K562 (cell line): ENCODE data around the gene SYNPR. TPM values are rescaled to one million over a fixed set of nuclear protein-coding genes. Genes with fewer than 3 reads are reported as not detected.

Source experiments
- ATAC-seq: fragments of 200-7000 bp; cut with Tn5 transposase; 3 replicates; pipeline ENCODE4 v1.9.1; 2020; ENCODE audit warnings: moderate library complexity
- BruUV-seq: library from RNA; stranded (reverse); fragments of 400-500 nt; replicated peaks from 2 replicates; lab custom pipeline; 2021; lab: Mats Ljungman, UMichigan
- CTCF ChIA-PET: fragments of 300-600 bp; formaldehyde crosslinking; extraction: SDS; loops from one replicate; lab custom pipeline; 2021; ENCODE audit warnings: low intra/inter-chr PET ratio; lab: Yijun Ruan, JAX
- POLR2A ChIA-PET: fragments of 300-600, 350-650 bp; sonication (Branson Sonifier 250); formaldehyde crosslinking; extraction: SDS; loops from one replicate; lab custom pipeline; 2021; ENCODE audit warnings: antibody characterized with exemption, inconsistent platforms; lab: Yijun Ruan, JAX
- DNase-seq, 4 experiments: peaks; one replicate each; pipeline versions ENCODE4 v3.0.0 to v3.0.0-alpha.2; 2011 to 2018; ENCODE audit warnings: low spot score in 3 of 4, mixed read lengths in 3 of 4; ENCODE audit errors: extremely low read depth in 1 of 4
- FAIRE-seq: peaks from 2 replicates; lab custom pipeline; 2011; peaks lifted over from hg19 to GRCh38; lab: Jason Lieb, UNC
- H2AFZ ChIP-seq: 2 replicates; pipeline ENCODE4 v1.6.0; 2011; ENCODE audit warnings: low read depth, low read length, control low read depth, inconsistent platforms
- H3K27ac ChIP-seq: fragments of 200-600 bp; 3 replicates; pipeline ENCODE4 v1.8.0; 2011; ENCODE audit warnings: low read depth, mild to moderate bottlenecking, control low read depth, inconsistent platforms, low read length, moderate library complexity, mixed read lengths; ENCODE audit errors: extremely low read depth
- H3K27me3 ChIP-seq, 2 experiments: fragments of 300-600 bp in 1 of 2; 2 replicates in 1 of 2; 3 replicates in 1 of 2; pipeline versions ENCODE4 v1.6.0 to v1.8.0; 2011; ENCODE audit warnings: inconsistent platforms in 2 of 2, low read length in 2 of 2, mild to moderate bottlenecking in 1 of 2, mixed read lengths in 1 of 2, moderate library complexity in 1 of 2; ENCODE audit not compliant: control insufficient read depth in 2 of 2, insufficient read depth in 2 of 2
- H3K36me3 ChIP-seq: fragments of 300-600 bp; 3 replicates; pipeline ENCODE4 v1.8.0; 2011; ENCODE audit warnings: mild to moderate bottlenecking, low read length, inconsistent platforms; ENCODE audit not compliant: control insufficient read depth, insufficient read depth
- H3K4me1 ChIP-seq, 2 experiments: fragments of 200-600 bp in 1 of 2; replicated peaks in 1 of 2; 2 replicates in 1 of 2; 3 replicates in 1 of 2; pipeline versions ENCODE4 v1.5.1 to v1.8.0; 2011; ENCODE audit warnings: inconsistent platforms in 2 of 2, low read length in 2 of 2, mild to moderate bottlenecking in 1 of 2, mixed read lengths in 1 of 2, moderate library complexity in 1 of 2; ENCODE audit not compliant: control insufficient read depth in 2 of 2, insufficient read depth in 2 of 2
- H3K4me2 ChIP-seq: 2 replicates; pipeline ENCODE4 v1.6.1; 2011; ENCODE audit warnings: low read length, control low read depth, inconsistent platforms, mixed read lengths; ENCODE audit not compliant: insufficient read depth
- H3K4me3 ChIP-seq: fragments of 200-600 bp; sonication (generic), shearing (Covaris generic); 2 replicates; pipeline ENCODE4 v1.5.1; 2016; ENCODE audit warnings: control low read depth, inconsistent platforms
- H3K79me2 ChIP-seq: fragments of 200-600 bp; 3 replicates; pipeline ENCODE4 v1.8.0; 2011; ENCODE audit warnings: low read length, inconsistent platforms; ENCODE audit not compliant: control insufficient read depth, insufficient read depth
- H3K9ac ChIP-seq, 2 experiments: 2 replicates each; pipeline versions ENCODE4 v1.6.0 to v1.6.1; 2011; ENCODE audit warnings: low read depth in 2 of 2, low read length in 2 of 2, control low read depth in 1 of 2, inconsistent platforms in 1 of 2, mild to moderate bottlenecking in 1 of 2, mixed read lengths in 1 of 2; ENCODE audit not compliant: insufficient read depth in 1 of 2
- H3K9me1 ChIP-seq: one replicate; pipeline ENCODE4 v1.6.0; 2011; ENCODE audit warnings: inconsistent platforms, mild to moderate bottlenecking, low read length, moderate library complexity; ENCODE audit not compliant: control insufficient read depth, insufficient read depth
- H3K9me3 ChIP-seq: replicated peaks from 2 replicates; pipeline ENCODE4 v1.5.1; 2011; ENCODE audit warnings: low read depth, low read length, inconsistent platforms; ENCODE audit not compliant: control insufficient read depth, insufficient read depth
- H4K20me1 ChIP-seq: replicated peaks from 2 replicates; pipeline ENCODE4 v1.6.1; 2011; ENCODE audit warnings: low read length, inconsistent platforms, mixed read lengths; ENCODE audit not compliant: control insufficient read depth, insufficient read depth
- NELFE ChIP-seq: IDR thresholded peaks from 2 replicates; pipeline ENCODE4 v1.6.1; 2011; ENCODE audit warnings: mild to moderate bottlenecking; ENCODE audit not compliant: insufficient read depth, insufficient read length
- PRPF4 ChIP-seq: fragments of 200-400 bp; formaldehyde crosslinking; IDR thresholded peaks from one replicate; pipeline ENCODE4 v1.6.1; 2017; ENCODE audit warnings: low read length, low read depth, mild to moderate bottlenecking; ENCODE audit not compliant: insufficient read depth, poor library complexity, severe bottlenecking
- ZZZ3 ChIP-seq: fragments of 450-650 bp; IDR thresholded peaks from 2 replicates; pipeline ENCODE4 v1.6.1; 2016; ENCODE audit warnings: antibody characterized with exemption, mild to moderate bottlenecking, moderate library complexity
- WGBS: fragments of 100-300 bp; shearing (Covaris generic); methylation state at CpG from one replicate; pipeline ENCODE4 v1.1.6; 2016; ENCODE audit warnings: low coverage, mixed read lengths; ENCODE audit not compliant: insufficient coverage; ENCODE audit errors: missing lambda C conversion rate; 5-methylcytosine and 5-hydroxymethylcytosine counted together
- in situ Hi-C: fragments of 300-500 bp; cut with MboI; formaldehyde crosslinking; loops from 4 replicates; pipeline ENCODE4 v1.15.0; 2018; ENCODE audit warnings: inconsistent platforms, mixed read lengths
- intact Hi-C: fragments of 100-400 bp; cut with micrococcal nuclease; formaldehyde crosslinking; loops from 2 replicates; pipeline ENCODE4 v1.14.2; 2022
- polyA plus RNA-seq, 8 experiments: library from polyadenylated mRNA; depleted of rRNA in 4 of 8; stranded (reverse) in 5 of 8; unstranded in 3 of 8; fragments of >200 nt; fragmentation: Nextera tagmentation in 2 of 8; fragmentation: Illumina TruSeq in 1 of 8; extraction: Ambion mirVana in 2 of 8; extraction: Trizol in 1 of 8; gene quantifications; 2 replicates each; pipeline versions ENCODE4 v1.2.1 to v1.2.3, GENCODE V29; 2011 to 2014; ENCODE audit warnings: inconsistent platforms in 1 of 8, missing spikeins in 1 of 8
- total RNA-seq, 7 experiments: library from RNA; depleted of rRNA in 6 of 7; stranded (reverse); fragments of >200 nt in 6 of 7; fragmentation: Illumina TruSeq in 2 of 7; extraction: Trizol in 2 of 7; gene quantifications; 2 replicates each; pipeline versions ENCODE4 v1.2.1 to v1.2.3, GENCODE V29; 2011 to 2021; ENCODE audit warnings: low replicate concordance in 1 of 7
- TF ChIP-seq, protein P1 (sequence below): fragments of 450-650 bp; IDR thresholded peaks from 2 replicates; pipeline ENCODE4 v1.6.1; 2016; ENCODE audit warnings: antibody characterized with exemption
- TF ChIP-seq, protein P2 (sequence below), 3 experiments: fragments of 200-800 bp in 1 of 3; fragments of 250-450 bp in 1 of 3; fragments of 450-650 bp in 1 of 3; sonication (Bioruptor Pico) in 1 of 3; sonication (Bioruptor generic) in 1 of 3; formaldehyde crosslinking in 1 of 3; IDR thresholded peaks; 2 replicates each; pipeline versions ENCODE4 v1.6.1 to v1.8.0; 2016 to 2022; ENCODE audit warnings: mild to moderate bottlenecking in 2 of 3, missing genetic modification characterization in 2 of 3, missing compliant biosample characterization in 1 of 3, moderate library complexity in 1 of 3

Gene SYNPR
- total and polyA plus RNA-seq, 9 of the 15 experiments (the other 6 are each of a cell fraction or from before 2014, with no cell fraction given), result not detected

DNA sequence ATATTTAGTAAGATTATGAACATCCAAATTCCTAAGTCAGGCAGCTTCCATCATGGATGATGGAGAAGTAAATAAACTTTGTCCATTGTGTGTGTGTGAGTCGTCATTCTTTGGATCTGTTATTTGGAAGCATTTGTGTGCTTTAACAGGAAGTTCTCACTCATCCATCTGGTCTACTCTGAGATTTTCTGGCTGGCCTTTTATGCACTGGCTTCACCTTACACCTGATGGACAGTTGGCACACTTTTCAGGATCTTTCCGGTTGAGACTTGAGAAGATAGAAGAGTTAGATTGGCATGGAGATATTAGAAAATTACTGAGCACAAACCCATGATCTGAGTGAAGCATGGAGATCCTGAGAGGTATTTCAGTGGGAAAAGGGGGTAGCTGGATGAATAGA is 12.6 kb downstream of the SYNPR start (continued):
- TF ChIP-seq, protein P1, sequence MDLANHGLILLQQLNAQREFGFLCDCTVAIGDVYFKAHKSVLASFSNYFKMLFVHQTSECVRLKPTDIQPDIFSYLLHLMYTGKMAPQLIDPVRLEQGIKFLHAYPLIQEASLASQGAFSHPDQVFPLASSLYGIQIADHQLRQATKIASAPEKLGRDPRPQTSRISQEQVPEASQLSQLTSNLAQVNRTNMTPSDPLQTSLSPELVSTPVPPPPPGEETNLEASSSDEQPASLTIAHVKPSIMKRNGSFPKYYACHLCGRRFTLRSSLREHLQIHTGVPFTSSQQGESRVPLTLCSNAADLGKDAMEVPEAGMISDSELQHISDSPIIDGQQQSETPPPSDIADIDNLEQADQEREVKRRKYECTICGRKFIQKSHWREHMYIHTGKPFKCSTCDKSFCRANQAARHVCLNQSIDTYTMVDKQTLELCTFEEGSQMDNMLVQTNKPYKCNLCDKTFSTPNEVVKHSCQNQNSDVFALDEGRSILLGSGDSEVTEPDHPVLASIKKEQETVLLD, result no peak
- TF ChIP-seq PRPF4 (no peak), ZZZ3 (no peak)

DNA sequence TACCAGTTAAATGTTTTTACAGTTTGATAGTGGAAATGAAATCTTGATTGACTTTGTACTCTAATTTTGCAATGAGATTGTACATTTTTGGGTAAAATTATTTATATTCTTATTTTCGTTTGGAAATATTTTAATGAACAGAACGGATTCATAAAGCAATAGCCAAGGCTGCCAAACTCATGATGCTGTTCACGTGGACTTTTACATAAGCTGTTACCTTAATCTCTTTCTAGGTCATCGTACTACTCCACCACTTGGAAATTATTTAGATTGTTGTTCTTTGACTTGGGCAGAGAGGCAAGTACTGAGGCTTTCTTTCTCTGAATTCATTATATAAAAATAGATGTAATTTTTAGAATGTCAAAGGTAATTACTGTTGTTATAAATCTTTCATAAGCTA is 16.2 kb downstream of the SYNPR start:
- in situ Hi-C loops, result no loop called here
- intact Hi-C loops, result no loop called here
- ChIA-PET POLR2A (no interaction called here), CTCF (no interaction called here)
- Histone ChIP-seq H4K20me1 (no peaks in the 10 kb centered on the region), H3K36me3 (no peaks in the 10 kb centered on the region), H3K4me1 (no peaks in the 10 kb centered on the region), H3K9me3 (no peaks in the 10 kb centered on the region), H3K27me3 (no peaks in the 10 kb centered on the region), H3K79me2 (no peaks in the 10 kb centered on the region), H3K4me3 (no peak overlapping the region), H3K27ac (no peak overlapping the region), H3K4me2 (no peak overlapping the region), H2AFZ (no peak overlapping the region), H3K9me1 (no peaks in the 10 kb centered on the region), H3K9ac (no peak overlapping the region)
- DNase-seq, result no peak
- 0% methylated on average over 4 of the region's 4 CpGs for WGBS
- no TSS peak for BruUV-seq
- FAIRE-seq, result no peak
- TF ChIP-seq, protein P2, sequence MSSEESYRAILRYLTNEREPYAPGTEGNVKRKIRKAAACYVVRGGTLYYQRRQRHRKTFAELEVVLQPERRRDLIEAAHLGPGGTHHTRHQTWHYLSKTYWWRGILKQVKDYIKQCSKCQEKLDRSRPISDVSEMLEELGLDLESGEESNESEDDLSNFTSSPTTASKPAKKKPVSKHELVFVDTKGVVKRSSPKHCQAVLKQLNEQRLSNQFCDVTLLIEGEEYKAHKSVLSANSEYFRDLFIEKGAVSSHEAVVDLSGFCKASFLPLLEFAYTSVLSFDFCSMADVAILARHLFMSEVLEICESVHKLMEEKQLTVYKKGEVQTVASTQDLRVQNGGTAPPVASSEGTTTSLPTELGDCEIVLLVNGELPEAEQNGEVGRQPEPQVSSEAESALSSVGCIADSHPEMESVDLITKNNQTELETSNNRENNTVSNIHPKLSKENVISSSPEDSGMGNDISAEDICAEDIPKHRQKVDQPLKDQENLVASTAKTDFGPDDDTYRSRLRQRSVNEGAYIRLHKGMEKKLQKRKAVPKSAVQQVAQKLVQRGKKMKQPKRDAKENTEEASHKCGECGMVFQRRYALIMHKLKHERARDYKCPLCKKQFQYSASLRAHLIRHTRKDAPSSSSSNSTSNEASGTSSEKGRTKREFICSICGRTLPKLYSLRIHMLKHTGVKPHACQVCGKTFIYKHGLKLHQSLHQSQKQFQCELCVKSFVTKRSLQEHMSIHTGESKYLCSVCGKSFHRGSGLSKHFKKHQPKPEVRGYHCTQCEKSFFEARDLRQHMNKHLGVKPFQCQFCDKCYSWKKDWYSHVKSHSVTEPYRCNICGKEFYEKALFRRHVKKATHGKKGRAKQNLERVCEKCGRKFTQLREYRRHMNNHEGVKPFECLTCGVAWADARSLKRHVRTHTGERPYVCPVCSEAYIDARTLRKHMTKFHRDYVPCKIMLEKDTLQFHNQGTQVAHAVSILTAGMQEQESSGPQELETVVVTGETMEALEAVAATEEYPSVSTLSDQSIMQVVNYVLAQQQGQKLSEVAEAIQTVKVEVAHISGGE (CRISPR knock-in tag; IDR thresholded peaks at IDR 0.05), result peak in 1 of 3 experiments; percentile 44; a peak in 1 of 6 replicates
- no peak for TF ChIP-seq NELFE
- no peak for ATAC-seq
